Right kidney (tissue), 1 donor: ENCODE measurements around the gene JTB.

ENCODE experiments used
- DNase-seq: peaks from one replicate; pipeline ENCODE4 v3.0.0-alpha.2; 2016

Gene JTB

DNA sequence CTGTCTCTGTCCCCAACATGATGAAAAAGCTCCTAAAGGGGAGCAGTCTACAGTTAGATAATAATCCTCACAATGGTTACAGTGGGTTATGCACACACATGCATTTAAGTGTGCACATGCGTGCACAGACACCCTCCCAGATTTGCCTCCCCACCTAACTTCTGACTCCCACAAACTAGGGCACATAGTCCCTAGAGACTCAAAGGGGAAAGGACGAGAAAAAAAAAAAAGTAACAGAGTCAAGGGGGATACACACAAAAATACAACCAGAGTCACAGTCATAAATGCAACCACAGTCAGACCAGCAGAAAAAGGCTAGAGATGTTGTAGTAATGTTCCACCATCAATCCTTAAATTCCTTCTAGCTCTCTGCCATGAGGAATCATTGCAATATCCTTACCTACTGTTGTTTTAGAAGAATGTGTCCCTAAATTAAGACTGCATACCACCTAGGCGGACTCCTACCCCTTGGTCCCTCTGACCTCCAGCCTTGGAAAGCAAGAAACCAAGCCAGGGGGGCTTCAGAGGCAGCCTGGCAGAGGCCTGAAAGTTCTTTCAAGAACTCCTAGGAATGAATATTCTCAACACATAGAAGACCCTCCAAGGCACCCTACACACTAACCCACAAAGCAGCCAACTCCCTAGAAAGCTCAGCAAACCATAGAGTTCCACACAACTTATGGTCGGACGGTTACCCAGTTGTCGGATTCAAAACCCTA lies 20.3 kb downstream of the JTB start:
- no peak for DNase-seq

DNA sequence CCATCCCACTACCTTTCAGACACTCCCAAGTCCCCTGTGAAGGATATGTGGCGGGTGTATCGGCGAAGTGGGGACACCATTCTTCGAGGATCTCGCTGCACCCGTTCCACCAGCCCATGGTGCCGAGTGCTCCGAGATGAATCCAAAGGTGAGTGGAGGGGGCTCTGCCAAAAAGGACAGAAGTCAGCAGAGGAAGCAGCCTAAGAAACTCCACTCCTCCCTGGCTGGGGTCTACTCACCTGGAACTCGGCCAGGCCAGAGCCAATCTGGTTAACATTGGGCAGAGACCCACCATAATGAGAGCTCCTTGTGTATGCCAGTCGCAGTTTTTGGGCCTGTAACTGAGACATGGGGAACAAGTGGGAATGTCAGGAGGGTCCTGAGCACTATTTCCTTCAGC lies 22.6 kb downstream of the JTB start:
- no peak for DNase-seq

DNA sequence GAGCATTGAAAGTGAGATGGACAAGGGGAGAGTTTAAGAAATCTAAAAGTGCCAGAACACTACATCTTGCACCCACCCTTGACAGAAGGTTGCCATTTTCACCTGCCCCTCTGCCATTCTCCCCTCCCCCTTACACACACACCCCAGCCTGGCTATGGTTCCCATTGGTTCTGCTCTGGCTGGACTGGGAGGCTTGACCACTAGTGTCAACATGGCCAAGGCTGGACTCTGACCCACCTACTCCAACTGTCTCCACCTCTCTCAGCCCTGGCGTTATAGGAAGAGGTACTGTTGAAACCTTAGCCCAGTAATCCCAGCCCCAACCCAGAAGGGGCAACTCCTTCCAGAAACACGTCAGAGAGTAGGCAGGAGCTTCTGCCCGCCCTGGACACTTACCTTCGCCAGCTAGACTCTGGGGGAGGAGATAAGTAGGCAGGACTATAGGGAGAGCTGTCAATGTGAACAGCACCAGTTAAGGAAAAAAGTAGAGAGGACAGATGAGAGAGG lies 23.6 kb downstream of the JTB start:
- DNase-seq: no peak

DNA sequence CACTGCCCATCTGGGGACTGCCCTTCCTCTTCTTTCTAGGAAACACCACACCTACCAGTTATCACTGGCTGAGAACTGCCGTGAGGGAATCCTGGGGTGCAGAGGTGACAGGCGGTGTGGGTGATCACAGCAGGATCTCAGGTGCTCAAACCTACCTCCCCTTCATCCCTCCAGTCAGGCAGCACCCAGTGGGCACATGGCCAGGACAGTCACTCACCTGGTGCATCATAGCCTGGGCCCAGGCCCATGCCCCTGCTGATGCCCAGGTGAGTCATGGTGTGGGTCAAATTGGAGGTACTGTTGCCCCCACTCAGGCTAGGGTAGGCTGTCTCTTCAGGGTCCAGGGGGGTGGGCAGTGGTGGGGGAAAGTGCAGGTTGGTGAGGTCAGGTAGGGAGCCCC lies 25.7 kb downstream of the JTB start:
- no peak for DNase-seq

DNA sequence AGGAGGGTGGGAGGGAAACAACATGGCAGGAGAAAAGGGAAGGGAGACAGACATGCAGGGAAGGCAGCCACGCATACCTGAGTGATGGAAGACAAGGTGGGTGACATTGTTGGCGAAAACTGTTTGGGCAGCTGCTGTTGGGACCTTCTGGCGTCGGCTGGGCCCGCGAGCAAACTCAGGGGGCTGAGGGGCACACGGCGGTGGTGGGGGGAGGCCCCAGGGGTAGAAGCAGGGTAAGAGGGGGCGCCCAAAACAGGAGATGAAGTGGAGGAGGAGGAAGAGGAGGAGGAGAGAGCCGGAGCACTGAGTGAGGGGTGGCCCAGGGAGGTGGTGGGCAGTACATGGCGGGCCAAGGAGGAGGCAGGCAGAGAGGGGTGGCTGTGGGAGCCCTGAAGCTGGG lies 26.3 kb downstream of the JTB start:
- DNase-seq: no peak

DNA sequence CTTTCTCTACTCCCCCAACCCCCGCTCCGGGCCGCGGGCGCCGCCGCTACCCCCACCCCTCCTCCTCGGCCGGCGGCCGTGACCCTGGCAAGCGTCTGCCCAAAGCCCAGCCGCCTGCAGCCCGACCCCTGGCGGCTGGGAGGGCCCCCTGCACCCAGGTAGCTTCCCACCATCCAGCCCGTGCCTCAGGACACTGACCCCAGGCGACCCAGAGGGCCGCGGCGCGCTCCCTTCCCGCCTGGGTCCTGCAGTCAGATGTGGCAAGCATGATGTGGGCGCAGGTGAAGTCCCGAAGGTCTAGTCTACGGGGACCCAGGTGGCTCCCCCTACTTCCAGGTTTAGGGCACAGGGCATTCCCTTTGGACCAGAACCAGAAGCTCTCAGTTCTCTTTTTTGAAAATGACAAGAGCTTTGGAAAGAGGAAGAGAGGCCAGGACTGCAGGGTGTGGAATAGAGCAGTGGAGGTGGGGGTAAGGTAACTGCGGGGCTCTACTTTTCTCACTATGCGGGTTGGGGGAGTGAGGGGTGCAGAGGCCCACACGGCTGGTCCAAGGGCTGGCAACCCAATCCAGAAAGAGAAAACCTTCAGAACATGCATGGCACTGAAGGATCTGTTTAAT lies 30.7 kb downstream of the JTB start, which contains the start of gene DENND4B:
Gene DENND4B (minus strand): TSS at position 97 of the 620 bp plus-strand sequence. CDS start 2,344 bp downstream, outside the sequence.
- no peak for DNase-seq

DNA sequence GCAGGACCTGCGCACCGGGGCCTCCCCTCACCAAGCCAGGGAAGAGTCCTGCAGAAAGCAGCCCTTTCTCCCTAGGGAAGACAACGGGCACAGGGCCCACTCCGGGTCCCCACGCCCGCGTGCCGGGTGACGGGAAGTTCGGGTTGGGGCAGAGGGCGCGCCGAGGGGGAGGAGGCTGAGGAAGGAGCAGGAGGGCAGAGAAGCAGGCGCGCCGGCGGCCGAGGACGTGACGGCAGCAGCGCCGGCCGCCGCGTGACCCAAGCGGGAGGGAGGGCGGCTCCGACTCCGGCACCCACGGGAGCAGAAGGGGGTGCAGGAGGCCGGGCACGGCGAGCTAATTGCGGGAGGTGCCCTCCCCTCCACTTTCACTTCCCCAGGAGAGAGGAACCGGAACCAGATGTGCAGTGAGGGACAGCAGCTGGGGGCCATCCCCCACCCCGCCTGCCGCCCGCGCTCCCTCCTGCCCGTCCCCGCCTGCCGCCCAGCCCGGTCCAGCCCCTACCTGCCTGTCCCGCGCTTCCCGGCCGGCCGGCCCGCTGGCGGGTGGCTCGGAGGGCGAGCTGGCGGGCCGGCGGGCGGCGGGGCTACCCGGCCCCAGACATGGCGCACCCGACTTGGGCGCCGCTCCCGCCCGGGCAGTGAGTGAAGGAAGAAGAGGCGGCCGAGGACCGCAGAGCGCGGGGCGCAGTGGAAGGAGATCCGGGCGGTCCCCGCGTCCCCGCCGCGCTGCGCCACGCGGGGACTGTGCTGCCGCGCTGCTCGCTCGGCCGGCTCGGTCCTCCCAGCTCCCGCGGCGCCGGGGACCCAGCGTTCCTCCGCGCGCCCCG lies 31.5 kb downstream of the JTB start:
- DNase-seq: peak; percentile 84

DNA sequence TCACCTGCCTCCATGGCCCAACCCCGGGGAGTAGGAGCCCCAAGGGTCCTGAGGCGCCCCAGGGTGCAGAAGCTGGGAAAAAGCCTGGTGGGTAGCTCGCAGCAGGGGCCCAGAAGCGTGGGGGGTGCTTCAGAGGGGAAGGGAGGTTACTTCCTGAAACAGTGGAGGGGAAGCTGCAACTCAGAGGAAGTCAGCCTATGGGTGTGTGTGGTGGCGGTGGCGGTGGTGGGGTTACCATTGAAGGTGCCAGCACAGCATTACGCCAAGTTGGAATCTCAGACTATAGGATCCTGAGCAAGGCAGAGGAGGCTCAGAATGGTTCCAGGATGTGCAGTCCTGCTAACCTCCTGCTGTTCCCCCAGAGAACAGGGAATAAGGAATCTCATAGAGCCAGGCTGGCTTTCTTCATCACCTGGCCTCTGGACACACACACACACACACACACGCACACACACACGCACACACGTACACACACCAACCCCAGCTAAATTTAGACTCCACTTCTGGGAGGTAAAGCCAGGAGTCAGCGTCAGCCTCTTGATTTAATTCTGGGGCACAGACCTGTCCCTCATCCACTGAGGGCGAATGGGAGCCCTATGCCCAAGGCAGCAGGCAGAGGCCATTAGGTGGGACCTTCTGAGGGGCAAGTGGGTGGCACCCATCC lies 32.2 kb downstream of the JTB start:
- DNase-seq: no peak

DNA sequence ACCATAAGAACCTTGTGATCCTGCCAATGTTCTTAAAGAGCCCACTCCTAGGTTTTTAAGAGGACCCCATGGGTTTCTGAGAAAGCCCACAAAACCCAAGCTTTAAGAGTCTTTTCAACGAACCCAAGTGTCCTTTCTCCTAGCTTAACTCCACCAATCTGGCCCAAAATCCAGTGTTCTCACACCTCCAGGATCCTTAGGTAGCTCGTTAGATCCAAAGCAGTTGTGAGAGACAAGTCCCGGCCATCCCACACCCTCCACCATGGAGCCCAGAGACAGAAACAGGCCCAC lies 32.7 kb downstream of the JTB start:
- DNase-seq: no peak

DNA sequence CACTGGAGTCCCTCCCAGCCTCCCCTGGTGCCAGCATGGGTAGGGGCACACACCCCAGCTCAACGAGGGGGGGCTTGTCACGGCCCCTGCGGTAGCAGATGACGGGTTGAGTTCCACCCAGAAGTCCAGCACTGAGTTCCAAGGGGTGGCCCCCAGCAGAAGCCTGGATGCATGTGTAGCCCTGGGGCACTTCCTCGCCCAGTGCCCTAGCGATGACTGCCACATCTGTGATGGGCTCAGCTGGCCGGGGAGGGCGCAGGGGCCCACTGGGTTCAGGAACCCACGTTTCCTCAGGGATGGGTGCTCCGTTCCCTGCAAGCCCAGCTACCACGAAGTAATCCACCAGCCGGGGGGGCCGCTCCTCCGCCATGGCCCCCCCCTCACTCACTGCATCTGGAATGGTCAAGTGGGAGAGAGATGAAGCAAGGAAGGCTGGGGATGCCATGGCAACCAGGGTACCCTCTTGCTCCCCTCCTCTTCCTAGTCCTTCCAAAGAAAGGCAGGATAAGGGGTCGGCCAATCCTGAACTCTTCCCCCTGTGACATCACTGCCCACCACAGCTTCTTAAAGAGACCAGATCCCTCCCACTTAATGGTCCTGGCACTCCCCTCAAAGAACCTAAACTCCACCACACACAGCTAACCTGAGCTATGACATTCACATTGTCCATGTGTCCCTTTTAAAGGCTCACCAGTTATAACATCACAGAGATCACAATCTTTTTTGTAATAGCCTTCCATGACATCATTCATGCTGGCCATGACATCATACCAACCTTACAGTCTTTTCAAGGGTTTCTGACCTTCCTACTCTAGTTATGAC lies 33.3 kb downstream of the JTB start:
- DNase-seq: no peak

DNA sequence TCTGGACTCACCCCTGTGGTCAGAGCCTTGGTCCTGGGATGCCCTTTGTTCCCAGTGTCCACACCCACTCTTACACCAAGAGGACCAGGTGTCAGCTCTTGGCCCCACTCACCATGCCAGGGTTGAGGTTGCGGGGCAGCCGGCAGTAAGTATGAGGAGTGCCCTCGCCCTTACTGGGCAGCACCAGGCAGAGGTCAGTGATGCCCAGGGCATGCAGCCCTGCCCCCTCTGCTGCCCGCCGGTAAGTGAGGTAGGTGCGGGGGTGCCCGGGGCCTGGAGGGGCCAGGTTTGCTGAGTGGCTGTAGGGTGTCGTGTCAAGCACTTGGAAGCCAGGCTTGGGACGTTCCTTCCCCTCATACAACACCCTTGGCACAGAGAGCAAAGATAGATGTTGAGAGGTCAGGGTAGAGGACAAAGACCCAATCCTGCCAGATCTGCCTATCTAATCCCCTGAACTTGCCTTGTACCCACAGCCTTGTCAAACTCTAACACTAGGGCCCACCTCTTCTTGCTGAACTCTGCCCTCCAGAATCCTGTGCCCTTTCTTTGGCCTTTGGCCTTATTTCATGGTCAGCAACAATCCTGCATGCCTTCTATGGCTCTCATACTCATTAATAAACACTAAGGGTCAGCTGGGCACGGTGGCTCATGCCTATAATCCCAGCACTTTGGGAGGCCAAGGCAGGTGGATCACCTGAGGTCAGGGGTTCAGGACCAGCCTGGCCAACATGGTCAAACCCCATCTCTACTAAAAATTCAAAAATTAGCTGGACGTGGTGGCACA lies 34.5 kb downstream of the JTB start:
- DNase-seq: no peak

DNA sequence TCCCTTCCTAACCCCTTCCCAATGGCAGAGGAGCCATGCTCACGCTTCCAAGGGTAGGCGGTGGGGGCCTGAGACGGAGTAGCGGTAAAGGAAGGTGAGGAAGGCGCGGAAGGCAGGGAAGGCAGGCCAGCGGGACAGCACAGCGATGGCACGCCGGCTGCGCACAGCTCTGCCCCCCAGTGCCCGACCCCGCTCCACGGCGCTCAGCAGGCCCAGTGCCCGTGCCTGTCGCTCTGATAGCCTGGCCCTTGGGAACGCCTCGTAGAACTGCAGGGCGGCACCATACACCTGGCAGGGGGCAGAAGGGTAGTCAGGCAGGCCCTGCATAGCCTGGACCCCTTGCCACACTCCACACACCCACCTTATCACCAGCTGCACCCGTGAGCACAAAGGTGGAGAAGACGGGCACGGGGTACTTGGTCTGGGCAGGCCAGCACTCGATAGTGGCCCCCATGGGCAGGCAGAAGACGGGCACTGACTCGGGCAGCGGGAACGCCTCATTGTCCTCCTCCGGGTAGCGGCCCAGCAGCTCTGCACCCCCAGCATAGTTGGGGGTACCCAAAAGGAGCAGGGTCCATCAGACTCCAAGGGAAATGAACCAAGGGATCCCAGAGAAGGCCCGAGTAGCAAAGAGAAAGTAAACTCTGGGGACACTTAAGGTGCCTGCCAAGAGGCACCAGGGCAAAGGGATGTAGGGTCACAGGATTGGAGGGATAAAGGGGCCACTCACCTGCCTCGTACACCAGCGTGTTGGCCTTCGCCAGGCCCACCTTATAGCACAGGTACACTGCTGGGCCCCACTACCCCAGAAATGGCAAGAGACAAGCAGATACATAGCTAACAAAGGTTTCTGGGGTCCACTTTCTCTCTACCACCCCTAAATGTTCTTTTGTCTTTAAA lies 35.4 kb downstream of the JTB start:
- no peak for DNase-seq

DNA sequence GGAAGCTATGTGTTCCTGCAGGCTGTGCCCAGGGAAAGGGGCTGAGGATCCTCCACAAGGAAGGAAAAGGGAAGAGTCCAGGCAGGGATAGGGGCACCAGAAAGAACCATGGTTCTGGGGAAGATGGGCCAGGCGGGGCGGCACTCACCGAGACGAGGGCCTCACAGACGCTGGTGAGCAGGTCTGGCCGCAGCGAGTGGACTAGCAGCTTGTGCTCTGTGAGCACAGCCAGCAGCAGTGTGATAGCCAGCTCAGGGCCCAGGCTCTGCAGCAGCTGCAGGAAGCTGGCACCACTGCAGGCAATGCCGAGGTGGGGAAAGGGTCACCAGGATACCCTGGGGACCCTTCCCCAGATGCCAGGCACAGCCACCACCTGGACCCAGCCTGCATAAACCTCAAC lies 36.7 kb downstream of the JTB start:
- DNase-seq: no peak

DNA sequence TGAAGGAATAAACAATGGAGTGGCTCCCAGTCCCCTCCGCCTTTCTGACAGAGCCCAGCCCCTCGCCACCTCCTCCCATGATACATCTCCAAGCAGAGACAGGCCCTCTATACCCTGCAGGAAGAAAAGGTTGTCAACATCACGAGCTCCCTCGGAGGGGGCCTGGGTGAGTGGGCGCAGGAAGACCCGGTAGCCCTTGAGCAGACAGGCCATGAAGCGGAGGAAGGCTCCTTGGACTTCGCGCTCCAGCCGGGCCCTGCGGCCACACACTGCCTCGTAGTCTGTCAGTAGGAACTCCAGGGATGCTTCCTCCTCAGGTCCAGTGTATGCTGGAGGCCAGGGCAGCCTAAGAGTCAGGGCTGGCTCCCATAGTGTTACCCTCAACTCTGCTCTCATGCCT lies 38.0 kb downstream of the JTB start:
- DNase-seq: no peak

DNA sequence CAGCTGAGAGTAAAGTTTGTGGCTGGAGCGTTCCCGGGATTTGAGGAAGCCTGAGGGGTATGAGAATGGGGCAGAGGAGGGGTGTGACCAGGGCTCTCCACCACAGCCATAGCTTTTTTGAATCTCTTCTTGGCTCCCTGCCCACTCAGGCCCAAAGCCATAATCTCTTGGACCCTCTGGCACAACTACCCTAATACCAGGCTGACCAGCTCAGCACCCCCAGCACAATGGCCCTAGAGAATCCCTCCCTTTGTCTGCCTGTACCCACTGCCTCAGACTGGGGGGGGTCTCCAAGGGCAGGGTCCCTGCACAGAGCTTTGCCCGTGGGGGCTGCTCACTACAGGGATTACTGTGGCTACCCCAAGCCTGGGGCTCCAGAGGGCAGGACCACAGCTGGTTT lies 38.5 kb downstream of the JTB start:
- no peak for DNase-seq

DNA sequence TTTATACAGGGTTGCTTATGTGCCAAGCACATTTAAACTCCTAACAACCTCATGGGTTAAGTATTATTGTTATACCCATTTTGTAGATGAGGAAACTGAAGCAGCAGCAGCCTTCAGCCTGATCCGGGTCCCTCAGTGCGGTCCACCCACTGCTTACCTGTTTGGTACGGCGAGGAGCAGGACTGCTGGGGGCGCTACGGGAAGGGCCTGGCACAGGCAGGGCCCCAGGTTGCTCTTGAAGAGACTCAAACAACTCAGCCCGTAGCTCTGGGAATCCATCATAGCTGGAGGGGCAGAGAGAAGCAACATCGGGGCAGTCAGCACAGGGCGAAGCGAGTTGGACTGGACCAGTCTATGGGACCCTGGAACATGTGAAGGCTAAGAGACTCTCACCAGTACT lies 40.1 kb downstream of the JTB start:
- DNase-seq: no peak

DNA sequence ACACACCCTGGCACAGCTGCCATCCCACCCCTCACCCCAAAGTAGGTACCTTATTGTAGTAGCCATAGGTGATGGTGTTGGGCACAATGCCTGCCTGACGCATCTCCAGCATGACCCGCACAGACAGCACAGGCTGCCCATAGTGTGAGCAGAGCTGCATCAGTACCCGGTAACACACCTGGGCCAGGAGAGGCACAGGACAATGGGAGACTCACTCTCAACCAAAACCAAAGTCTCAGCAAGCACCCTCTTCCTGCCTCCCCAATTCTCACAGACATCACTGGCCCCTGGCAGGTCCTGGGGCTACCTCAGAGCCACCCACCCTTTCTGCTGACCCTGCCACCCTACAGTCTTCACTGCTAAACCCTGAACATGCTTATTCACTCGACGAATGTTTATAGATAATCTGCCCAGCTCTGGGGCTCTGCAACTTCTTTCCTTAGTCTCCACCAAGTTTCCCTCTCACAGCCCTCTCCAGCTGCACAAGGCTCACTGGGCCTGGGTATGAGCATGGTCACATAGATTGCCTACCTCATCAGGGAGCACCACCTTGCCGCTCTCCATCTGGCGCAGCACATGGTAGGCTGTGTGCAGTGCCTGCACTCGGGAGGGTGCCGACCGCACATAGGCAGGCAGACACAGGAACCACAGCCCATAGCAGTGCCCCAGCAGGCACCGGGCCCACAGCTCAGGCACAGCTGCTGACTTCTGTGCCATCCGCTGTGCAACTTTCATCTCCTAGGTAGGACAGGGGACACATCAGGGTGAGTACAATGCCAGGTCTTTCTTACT lies 41.3 kb downstream of the JTB start:
- no peak for DNase-seq

DNA sequence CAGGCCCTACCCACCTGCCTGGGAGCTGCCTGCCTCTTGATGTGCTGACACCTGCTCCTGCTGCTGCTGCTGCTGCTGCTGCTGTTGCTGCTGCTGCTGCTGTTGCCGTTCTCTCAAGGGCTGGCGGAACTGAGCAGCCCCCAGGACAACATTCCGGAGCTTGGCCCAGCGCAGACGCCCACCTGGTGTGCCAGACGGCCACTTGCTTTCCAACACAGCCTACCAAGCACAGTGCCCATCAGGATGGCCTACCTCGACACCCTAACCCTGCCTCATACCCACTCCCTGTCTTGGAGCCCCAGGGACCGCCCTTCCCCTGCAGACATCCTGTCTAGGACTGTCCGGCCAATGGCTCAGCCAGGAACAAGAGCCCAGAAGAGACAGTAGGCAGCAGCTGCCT lies 42.7 kb downstream of the JTB start:
- no peak for DNase-seq

DNA sequence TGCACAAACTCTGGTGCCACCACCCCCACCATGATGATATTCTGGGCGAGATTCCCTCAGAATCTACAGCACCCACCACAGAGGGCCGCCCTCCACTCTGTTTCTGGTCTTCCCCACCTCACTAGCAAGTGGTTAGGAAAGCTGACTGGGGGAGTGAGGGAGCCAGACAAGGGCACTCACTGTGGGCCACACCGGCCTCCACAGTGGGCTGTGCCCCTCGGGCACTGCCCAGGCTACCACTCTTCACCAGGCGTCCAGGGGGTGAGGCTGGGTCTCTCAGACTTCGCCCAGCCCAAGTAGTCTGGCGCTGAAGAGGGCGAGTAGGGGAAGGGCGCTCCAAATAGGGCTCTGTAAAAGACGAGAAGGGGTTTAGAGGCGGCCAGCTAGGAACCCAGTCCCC lies 43.5 kb downstream of the JTB start:
- no peak for DNase-seq
